ENCODE measurements around the gene LILRB5.

GRCh38 chr19:54282686-54283470 is 25.8 kb upstream of the LILRB5 start:
- no peak for TF ChIP-seq EZH2 (IDR thresholded peaks at IDR 0.05; ENCODE audit: borderline replicate concordance, low read length)
- TF ChIP-seq, protein P1, sequence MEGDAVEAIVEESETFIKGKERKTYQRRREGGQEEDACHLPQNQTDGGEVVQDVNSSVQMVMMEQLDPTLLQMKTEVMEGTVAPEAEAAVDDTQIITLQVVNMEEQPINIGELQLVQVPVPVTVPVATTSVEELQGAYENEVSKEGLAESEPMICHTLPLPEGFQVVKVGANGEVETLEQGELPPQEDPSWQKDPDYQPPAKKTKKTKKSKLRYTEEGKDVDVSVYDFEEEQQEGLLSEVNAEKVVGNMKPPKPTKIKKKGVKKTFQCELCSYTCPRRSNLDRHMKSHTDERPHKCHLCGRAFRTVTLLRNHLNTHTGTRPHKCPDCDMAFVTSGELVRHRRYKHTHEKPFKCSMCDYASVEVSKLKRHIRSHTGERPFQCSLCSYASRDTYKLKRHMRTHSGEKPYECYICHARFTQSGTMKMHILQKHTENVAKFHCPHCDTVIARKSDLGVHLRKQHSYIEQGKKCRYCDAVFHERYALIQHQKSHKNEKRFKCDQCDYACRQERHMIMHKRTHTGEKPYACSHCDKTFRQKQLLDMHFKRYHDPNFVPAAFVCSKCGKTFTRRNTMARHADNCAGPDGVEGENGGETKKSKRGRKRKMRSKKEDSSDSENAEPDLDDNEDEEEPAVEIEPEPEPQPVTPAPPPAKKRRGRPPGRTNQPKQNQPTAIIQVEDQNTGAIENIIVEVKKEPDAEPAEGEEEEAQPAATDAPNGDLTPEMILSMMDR (IDR thresholded peaks at IDR 0.05; ENCODE audit: low read length), result no peak
